ENCODE results near the gene EML6.

GRCh38 chr2:54864096-54864495 is 140.6 kb downstream of the EML6 start:
- TF ChIP-seq POLR2AphosphoS5 (IDR thresholded peaks at IDR 0.05; ENCODE audit: borderline replicate concordance, low read depth, low read length) (no peak), EZH2 (IDR thresholded peaks at IDR 0.05) (no peak), FOXP2 (optimal IDR thresholded peaks at IDR 0.05; ENCODE audit: control extremely low read depth, extremely low read length, insufficient read depth) (no peak)

All from SK-N-MC (cell line).